ENCODE data around the gene PCDHA1.

Gene PCDHA1

DNA sequence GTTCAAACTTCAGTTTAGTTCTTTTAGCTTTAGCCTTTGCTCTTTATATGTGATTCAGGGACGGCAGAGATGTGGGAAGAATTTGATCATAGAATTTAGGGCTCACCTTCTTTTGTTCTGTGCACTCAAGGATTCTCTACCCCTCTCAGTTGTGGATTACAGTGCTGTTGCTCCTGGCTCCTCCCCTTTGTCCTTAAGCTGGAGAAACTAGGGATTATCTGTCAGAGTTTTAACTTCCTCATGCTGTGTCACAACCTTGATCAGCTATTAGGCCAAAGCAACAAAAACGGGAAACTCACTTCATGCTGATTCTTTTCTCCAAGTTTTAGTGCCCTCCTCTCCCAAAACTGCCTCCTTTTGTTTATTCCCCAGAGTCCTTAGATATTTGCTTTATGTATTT lies 167.3 kb downstream of the PCDHA1 start:
- H3K9me3 ChIP-seq (ENCODE audit: insufficient read depth, low read length), result no peaks in the 10 kb centered on the region
- H3K4me3 ChIP-seq (ENCODE audit: low read length), result no peak overlapping the region
- H3K27ac ChIP-seq (ENCODE audit: low read length), result no peak overlapping the region
- H2AFZ ChIP-seq (ENCODE audit: low read depth, low read length), result no peak overlapping the region
- no peaks in the 10 kb centered on the region for H3K36me3 ChIP-seq (replicated peaks; ENCODE audit: low read depth, low read length)
- H3K4me2 ChIP-seq (ENCODE audit: low read length), result no peak overlapping the region
- no peak overlapping the region for H3K9ac ChIP-seq (ENCODE audit: low read length)
- no peaks in the 10 kb centered on the region for H3K4me1 ChIP-seq (ENCODE audit: low read length)
- H3K27me3 ChIP-seq (ENCODE audit: low read depth, low read length), result no peaks in the 10 kb centered on the region
- TF ChIP-seq EZH2phosphoT487 (IDR thresholded peaks at IDR 0.05; ENCODE audit: low read depth) (no peak), CTCF (IDR thresholded peaks at IDR 0.05; ENCODE audit: low read depth, low read length) (no peak)
- H3K79me2 ChIP-seq (ENCODE audit: low read length), result no peaks in the 10 kb centered on the region
- H4K20me1 ChIP-seq (ENCODE audit: insufficient read depth, low read length), result no peaks in the 10 kb centered on the region

- TF ChIP-seq CTCF (IDR thresholded peaks at IDR 0.05; ENCODE audit: low read depth, low read length), result no peak
- no peak for TF ChIP-seq EZH2phosphoT487 (IDR thresholded peaks at IDR 0.05; ENCODE audit: low read depth)
- Histone ChIP-seq H3K27ac (ENCODE audit: low read length) (no peak overlapping the region), H3K4me2 (ENCODE audit: low read length) (no peak overlapping the region), H3K4me1 (ENCODE audit: low read length) (no peaks in the 10 kb centered on the region), H3K79me2 (ENCODE audit: low read length) (no peaks in the 10 kb centered on the region), H4K20me1 (ENCODE audit: insufficient read depth, low read length) (no peaks in the 10 kb centered on the region), H3K9ac (ENCODE audit: low read length) (no peak overlapping the region), H3K36me3 (replicated peaks; ENCODE audit: low read depth, low read length) (no peaks in the 10 kb centered on the region), H3K9me3 (ENCODE audit: insufficient read depth, low read length) (no peaks in the 10 kb centered on the region), H2AFZ (ENCODE audit: low read depth, low read length) (no peak overlapping the region), H3K4me3 (ENCODE audit: low read length) (no peak overlapping the region), H3K27me3 (ENCODE audit: low read depth, low read length) (no peaks in the 10 kb centered on the region)
Measured at GRCh38 chr5:140962190-140962589, 176.2 kb downstream of the PCDHA1 start.

- H3K79me2 ChIP-seq (ENCODE audit: low read length), result no peaks in the 10 kb centered on the region
- no peak for TF ChIP-seq EZH2phosphoT487 (IDR thresholded peaks at IDR 0.05; ENCODE audit: low read depth)
- TF ChIP-seq CTCF (IDR thresholded peaks at IDR 0.05; ENCODE audit: low read depth, low read length), result no peak
- no peak overlapping the region for H3K27ac ChIP-seq (ENCODE audit: low read length)
- no peaks in the 10 kb centered on the region for H3K36me3 ChIP-seq (replicated peaks; ENCODE audit: low read depth, low read length)
- H2AFZ ChIP-seq (ENCODE audit: low read depth, low read length), result no peak overlapping the region
- no peaks in the 10 kb centered on the region for H3K27me3 ChIP-seq (ENCODE audit: low read depth, low read length)
- no peak overlapping the region for H3K9ac ChIP-seq (ENCODE audit: low read length)
- H3K9me3 ChIP-seq (ENCODE audit: insufficient read depth, low read length), result no peaks in the 10 kb centered on the region
- H3K4me2 ChIP-seq (ENCODE audit: low read length), result no peak overlapping the region
- H4K20me1 ChIP-seq (ENCODE audit: insufficient read depth, low read length), result no peaks in the 10 kb centered on the region
- H3K4me1 ChIP-seq (ENCODE audit: low read length), result no peaks in the 10 kb centered on the region
- H3K4me3 ChIP-seq (ENCODE audit: low read length), result no peak overlapping the region
Measured at GRCh38 chr5:140964356-140964755, 178.4 kb downstream of the PCDHA1 start.

DNA sequence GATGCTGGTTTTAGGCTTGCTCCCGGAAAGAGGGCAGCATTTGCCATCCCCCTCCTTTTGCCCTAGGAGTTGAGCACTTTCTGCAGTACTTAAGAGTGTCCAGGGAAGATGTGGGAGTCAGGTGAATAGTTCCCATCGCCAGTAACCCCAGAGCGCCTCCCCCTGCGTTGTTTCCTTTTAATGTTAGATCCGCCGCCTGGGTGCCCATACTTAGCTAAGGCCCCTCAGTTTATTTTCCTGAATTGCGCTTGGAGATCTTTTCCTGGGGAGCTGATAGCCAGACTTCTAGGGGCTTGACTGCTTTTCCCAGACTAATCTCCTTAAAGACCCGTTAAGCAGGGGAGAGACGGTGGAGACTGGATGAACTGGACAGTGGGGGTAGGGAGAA lies 180.0 kb downstream of the PCDHA1 start:
- Histone ChIP-seq H3K4me3 (ENCODE audit: low read length) (no peak overlapping the region), H3K79me2 (ENCODE audit: low read length) (no peaks in the 10 kb centered on the region), H3K27ac (ENCODE audit: low read length) (no peak overlapping the region), H4K20me1 (ENCODE audit: insufficient read depth, low read length) (no peaks in the 10 kb centered on the region), H3K9ac (ENCODE audit: low read length) (no peak overlapping the region), H3K4me1 (ENCODE audit: low read length) (no peaks in the 10 kb centered on the region), H3K27me3 (ENCODE audit: low read depth, low read length) (no peaks in the 10 kb centered on the region), H2AFZ (ENCODE audit: low read depth, low read length) (no peak overlapping the region), H3K36me3 (replicated peaks; ENCODE audit: low read depth, low read length) (no peaks in the 10 kb centered on the region), H3K4me2 (ENCODE audit: low read length) (no peak overlapping the region), H3K9me3 (ENCODE audit: insufficient read depth, low read length) (no peaks in the 10 kb centered on the region)
- no peak for TF ChIP-seq EZH2phosphoT487 (IDR thresholded peaks at IDR 0.05; ENCODE audit: low read depth)
- no peak for TF ChIP-seq CTCF (IDR thresholded peaks at IDR 0.05; ENCODE audit: low read depth, low read length)

All from OCI-LY3 (cell line).